ENCODE results near the gene ABAT.

Gene ABAT

DNA sequence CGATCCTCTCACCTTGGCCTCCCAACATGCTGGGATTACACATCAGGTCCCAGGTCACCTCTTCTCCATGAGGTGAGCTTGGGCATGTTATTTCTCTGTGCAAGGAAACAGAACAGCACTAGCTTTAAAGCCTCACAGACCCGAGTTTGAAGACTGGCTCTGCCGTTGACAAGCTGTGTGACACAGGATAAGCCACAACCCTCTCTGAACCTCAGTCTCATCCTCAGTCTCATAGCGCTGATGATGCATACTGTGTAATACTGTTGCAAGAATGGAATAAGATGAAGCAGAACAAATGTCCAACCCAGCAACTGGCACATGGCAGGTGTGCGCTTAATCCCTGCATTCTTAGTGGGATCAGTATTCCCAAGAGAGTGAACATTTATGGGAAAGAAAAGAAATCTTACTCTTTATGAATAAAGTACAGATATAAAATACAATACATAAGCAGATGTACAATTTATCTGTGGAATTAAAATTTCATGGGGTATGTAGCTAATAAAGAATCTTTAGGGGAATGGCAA lies 43.5 kb downstream of the ABAT start:
- no peak for TF ChIP-seq FOXP2 (optimal IDR thresholded peaks at IDR 0.05; ENCODE audit: borderline replicate concordance, extremely low read depth, extremely low read length, insufficient read depth)
- TF ChIP-seq POLR2AphosphoS5 (IDR thresholded peaks at IDR 0.05; ENCODE audit: low read depth, low read length): no peak
- no peak for TF ChIP-seq TAF1 (IDR thresholded peaks at IDR 0.05; ENCODE audit: borderline replicate concordance, insufficient read depth, low read length)
- TF ChIP-seq, protein P1, sequence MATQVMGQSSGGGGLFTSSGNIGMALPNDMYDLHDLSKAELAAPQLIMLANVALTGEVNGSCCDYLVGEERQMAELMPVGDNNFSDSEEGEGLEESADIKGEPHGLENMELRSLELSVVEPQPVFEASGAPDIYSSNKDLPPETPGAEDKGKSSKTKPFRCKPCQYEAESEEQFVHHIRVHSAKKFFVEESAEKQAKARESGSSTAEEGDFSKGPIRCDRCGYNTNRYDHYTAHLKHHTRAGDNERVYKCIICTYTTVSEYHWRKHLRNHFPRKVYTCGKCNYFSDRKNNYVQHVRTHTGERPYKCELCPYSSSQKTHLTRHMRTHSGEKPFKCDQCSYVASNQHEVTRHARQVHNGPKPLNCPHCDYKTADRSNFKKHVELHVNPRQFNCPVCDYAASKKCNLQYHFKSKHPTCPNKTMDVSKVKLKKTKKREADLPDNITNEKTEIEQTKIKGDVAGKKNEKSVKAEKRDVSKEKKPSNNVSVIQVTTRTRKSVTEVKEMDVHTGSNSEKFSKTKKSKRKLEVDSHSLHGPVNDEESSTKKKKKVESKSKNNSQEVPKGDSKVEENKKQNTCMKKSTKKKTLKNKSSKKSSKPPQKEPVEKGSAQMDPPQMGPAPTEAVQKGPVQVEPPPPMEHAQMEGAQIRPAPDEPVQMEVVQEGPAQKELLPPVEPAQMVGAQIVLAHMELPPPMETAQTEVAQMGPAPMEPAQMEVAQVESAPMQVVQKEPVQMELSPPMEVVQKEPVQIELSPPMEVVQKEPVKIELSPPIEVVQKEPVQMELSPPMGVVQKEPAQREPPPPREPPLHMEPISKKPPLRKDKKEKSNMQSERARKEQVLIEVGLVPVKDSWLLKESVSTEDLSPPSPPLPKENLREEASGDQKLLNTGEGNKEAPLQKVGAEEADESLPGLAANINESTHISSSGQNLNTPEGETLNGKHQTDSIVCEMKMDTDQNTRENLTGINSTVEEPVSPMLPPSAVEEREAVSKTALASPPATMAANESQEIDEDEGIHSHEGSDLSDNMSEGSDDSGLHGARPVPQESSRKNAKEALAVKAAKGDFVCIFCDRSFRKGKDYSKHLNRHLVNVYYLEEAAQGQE (IDR thresholded peaks at IDR 0.05; ENCODE audit: insufficient read depth in 1 of 2, low read depth in 2 of 2, low read length in 2 of 2): no peak
- no peak for TF ChIP-seq SIN3A (IDR thresholded peaks at IDR 0.05; ENCODE audit: borderline replicate concordance, insufficient read depth, low read length)

DNA sequence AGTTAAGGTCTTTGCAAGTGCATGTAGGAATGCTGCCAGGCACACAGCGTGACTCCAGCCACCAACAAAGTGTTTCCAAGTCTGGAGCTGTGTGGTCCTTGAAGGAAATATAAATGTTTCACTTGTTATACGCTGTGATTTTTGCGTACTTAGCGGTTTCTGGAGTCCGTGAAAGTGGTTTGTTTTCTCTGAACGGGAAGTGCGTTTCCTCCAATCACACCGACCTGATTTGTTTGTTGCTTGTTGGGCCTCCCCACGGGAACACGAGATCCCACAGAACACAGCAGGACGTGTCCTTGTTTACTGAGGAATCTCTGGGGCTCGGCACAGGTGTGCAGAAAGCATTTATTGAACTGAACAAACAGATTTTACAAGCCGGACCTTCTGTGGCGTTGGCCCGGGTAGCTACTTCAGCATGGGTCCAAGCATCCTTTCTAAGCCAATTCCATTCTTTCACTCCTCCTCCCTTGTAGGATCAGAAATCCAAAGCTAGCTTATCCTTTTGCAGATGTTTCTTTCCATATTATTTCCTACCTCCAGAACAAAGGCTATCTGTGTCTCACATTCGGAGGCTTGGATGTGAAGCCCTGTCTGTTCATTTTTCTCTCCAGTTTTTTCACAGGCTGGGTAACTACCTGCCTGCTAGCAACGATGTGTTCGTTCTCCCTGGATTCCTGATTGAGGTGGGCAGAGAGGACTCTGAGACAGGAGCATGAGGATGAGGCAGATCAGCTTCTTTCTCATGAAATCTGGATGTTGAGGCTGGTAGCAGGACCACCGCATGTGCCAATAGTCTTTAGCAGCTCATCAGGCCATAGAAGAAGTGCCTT lies 44.6 kb downstream of the ABAT start:
- no peak for TF ChIP-seq POLR2AphosphoS5 (IDR thresholded peaks at IDR 0.05; ENCODE audit: low read depth, low read length)
- TF ChIP-seq FOXP2 (optimal IDR thresholded peaks at IDR 0.05; ENCODE audit: borderline replicate concordance, extremely low read depth, extremely low read length, insufficient read depth): no peak
- TF ChIP-seq SIN3A (IDR thresholded peaks at IDR 0.05; ENCODE audit: borderline replicate concordance, insufficient read depth, low read length): no peak
- TF ChIP-seq, protein P1 (IDR thresholded peaks at IDR 0.05; ENCODE audit: insufficient read depth in 1 of 2, low read depth in 2 of 2, low read length in 2 of 2): no peak
- no peak for TF ChIP-seq TAF1 (IDR thresholded peaks at IDR 0.05; ENCODE audit: borderline replicate concordance, insufficient read depth, low read length)

DNA sequence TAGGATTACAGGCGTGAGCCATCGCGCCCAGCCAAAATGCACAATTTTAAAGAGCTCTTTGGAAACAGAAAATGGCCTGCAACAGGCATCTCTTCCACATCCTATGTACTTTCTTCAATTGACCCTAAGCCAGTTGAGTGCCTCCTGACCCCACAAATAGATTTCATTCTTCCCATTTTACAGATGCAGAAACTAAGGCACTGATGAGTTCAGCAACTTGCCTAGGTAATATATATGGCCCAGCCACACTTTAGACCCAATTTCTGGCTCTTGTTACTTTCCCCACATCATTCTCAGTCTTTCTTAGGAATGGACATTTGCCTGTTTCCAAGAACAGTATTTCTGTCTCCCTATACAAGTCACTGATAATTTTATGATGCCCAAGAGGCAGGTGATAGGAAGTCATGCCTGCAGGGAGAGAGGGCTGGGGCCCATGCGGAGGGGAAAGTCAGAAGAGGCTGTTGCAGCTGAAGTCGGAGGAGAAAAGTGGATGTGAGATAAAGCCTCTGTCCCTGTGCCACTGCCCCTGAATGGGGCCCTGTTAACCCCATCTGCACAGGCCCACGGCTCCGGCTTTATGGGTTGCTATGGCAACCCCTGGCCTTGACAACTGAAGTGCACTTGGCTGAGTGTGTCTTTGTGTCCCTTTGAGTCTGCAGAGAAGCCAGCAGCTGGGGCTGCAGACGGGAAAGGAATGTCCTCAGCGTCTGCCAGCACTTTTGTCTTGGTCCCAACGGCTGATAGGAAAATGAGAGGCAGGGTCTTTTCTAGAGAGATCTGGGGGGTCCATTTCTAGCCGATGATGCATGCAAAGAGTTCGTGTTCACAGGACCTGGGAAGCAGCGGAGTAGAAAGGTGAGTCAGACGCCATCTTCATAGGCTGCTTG lies 45.9 kb downstream of the ABAT start:
- TF ChIP-seq TAF1 (IDR thresholded peaks at IDR 0.05; ENCODE audit: borderline replicate concordance, insufficient read depth, low read length) (no peak), POLR2AphosphoS5 (IDR thresholded peaks at IDR 0.05; ENCODE audit: low read depth, low read length) (no peak), SIN3A (IDR thresholded peaks at IDR 0.05; ENCODE audit: borderline replicate concordance, insufficient read depth, low read length) (no peak), FOXP2 (optimal IDR thresholded peaks at IDR 0.05; ENCODE audit: borderline replicate concordance, extremely low read depth, extremely low read length, insufficient read depth) (no peak)
- TF ChIP-seq, protein P1 (IDR thresholded peaks at IDR 0.05; ENCODE audit: insufficient read depth in 1 of 2, low read depth in 2 of 2, low read length in 2 of 2): no peak

DNA sequence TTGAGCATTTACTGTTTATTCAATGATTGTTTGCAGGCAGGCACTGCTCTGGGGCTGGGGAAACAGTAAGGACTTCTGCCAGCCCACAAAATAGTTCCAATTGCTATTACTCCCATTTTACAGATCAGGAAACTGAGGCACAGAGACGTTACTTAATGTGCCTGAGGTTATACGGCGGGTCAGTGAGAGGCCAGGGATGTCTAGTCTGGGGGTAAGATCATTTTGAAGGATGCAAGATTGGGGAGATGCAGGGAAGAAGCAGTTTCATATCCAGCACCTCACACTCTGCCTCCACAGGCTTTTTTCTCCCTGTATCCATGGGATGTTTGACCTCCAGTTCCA lies 46.5 kb downstream of the ABAT start:
- TF ChIP-seq TAF1 (IDR thresholded peaks at IDR 0.05; ENCODE audit: borderline replicate concordance, insufficient read depth, low read length) (no peak), SIN3A (IDR thresholded peaks at IDR 0.05; ENCODE audit: borderline replicate concordance, insufficient read depth, low read length) (no peak), POLR2AphosphoS5 (IDR thresholded peaks at IDR 0.05; ENCODE audit: low read depth, low read length) (no peak), FOXP2 (optimal IDR thresholded peaks at IDR 0.05; ENCODE audit: borderline replicate concordance, extremely low read depth, extremely low read length, insufficient read depth) (no peak)
- TF ChIP-seq, protein P1 (IDR thresholded peaks at IDR 0.05; ENCODE audit: insufficient read depth in 1 of 2, low read depth in 2 of 2, low read length in 2 of 2): no peak

Measured in PFSK-1 (cell line).